PFSK-1 (cell line): ENCODE measurements around the gene JAG2.

Experiments
- REST ChIP-seq, 2 experiments: IDR thresholded peaks; 2 replicates each; pipeline versions ENCODE4 v1.6.1 to v1.8.0; 2011 to 2012; ENCODE audit warnings: low read depth in 2 of 2, low read length in 2 of 2, control low read depth in 1 of 2, inconsistent platforms in 1 of 2, mild to moderate bottlenecking in 1 of 2, moderate library complexity in 1 of 2; ENCODE audit not compliant: insufficient read depth in 1 of 2
- TAF1 ChIP-seq: IDR thresholded peaks from 2 replicates; pipeline ENCODE4 v1.6.1; 2012; ENCODE audit warnings: low read length, control low read depth, borderline replicate concordance; ENCODE audit not compliant: insufficient read depth

- no peak for TF ChIP-seq TAF1
- TF ChIP-seq REST (IDR thresholded peaks at IDR 0.05; ENCODE audit: insufficient read depth in 1 of 2, low read depth in 2 of 2, low read length in 2 of 2), result no peak
These were observed 77.5 kb downstream of the JAG2 start for GRCh38 chr14:105091054-105091516.
